Measurements from ENCODE around the gene PEMT.
"Not testable (repeated sequence)": the region's sequence is repeated elsewhere in the genome, so short reads cannot be mapped to it uniquely, and the experiment has no call there.

DNA sequence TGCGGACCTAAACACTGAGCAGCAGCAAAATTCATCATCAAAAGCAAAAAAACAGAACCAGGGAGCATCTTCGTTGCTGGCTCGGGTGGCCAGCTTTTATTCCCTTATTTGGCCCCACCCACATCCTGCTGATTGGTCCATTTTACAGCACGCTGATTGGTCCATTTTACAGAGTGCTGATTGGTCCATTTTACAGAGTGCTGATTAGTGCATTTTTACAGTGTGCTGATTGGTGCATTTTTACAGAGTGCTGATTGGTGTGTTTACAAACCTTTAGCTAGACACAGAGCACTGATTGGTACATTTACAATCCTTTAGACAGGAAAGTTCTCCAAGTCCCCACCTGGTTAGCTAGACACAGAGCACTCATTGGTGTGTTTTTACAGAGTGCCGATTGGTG is 41.2 kb upstream of the PEMT start:
- TF ChIP-seq, protein P1, sequence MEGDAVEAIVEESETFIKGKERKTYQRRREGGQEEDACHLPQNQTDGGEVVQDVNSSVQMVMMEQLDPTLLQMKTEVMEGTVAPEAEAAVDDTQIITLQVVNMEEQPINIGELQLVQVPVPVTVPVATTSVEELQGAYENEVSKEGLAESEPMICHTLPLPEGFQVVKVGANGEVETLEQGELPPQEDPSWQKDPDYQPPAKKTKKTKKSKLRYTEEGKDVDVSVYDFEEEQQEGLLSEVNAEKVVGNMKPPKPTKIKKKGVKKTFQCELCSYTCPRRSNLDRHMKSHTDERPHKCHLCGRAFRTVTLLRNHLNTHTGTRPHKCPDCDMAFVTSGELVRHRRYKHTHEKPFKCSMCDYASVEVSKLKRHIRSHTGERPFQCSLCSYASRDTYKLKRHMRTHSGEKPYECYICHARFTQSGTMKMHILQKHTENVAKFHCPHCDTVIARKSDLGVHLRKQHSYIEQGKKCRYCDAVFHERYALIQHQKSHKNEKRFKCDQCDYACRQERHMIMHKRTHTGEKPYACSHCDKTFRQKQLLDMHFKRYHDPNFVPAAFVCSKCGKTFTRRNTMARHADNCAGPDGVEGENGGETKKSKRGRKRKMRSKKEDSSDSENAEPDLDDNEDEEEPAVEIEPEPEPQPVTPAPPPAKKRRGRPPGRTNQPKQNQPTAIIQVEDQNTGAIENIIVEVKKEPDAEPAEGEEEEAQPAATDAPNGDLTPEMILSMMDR (IDR thresholded peaks at IDR 0.05) = not testable (repeated sequence)
- TF ChIP-seq TCF7L2, POLR2AphosphoS5 (IDR thresholded peaks at IDR 0.05; ENCODE audit: low read depth, low read length): not testable (repeated sequence)
- TF ChIP-seq, protein P2, sequence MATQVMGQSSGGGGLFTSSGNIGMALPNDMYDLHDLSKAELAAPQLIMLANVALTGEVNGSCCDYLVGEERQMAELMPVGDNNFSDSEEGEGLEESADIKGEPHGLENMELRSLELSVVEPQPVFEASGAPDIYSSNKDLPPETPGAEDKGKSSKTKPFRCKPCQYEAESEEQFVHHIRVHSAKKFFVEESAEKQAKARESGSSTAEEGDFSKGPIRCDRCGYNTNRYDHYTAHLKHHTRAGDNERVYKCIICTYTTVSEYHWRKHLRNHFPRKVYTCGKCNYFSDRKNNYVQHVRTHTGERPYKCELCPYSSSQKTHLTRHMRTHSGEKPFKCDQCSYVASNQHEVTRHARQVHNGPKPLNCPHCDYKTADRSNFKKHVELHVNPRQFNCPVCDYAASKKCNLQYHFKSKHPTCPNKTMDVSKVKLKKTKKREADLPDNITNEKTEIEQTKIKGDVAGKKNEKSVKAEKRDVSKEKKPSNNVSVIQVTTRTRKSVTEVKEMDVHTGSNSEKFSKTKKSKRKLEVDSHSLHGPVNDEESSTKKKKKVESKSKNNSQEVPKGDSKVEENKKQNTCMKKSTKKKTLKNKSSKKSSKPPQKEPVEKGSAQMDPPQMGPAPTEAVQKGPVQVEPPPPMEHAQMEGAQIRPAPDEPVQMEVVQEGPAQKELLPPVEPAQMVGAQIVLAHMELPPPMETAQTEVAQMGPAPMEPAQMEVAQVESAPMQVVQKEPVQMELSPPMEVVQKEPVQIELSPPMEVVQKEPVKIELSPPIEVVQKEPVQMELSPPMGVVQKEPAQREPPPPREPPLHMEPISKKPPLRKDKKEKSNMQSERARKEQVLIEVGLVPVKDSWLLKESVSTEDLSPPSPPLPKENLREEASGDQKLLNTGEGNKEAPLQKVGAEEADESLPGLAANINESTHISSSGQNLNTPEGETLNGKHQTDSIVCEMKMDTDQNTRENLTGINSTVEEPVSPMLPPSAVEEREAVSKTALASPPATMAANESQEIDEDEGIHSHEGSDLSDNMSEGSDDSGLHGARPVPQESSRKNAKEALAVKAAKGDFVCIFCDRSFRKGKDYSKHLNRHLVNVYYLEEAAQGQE (IDR thresholded peaks at IDR 0.05; ENCODE audit: insufficient read depth in 1 of 2, low read depth in 2 of 2, low read length in 1 of 2) = not testable (repeated sequence)

Measured in Panc1 (cell line).